HG03039 (cell line): Measurements from ENCODE around the gene POC1B.
"Not testable (repeated sequence)": the region's sequence is repeated elsewhere in the genome, so short reads cannot be mapped to it uniquely, and the experiment has no call there.

ENCODE experiments used
- ATAC-seq: cut with Tn5 transposase; IDR thresholded peaks from one replicate; pipeline ENCODE4 v1.9.1; 2021; ENCODE audit warnings: mild to moderate bottlenecking, moderate library complexity; ENCODE audit not compliant: unreplicated experiment

Gene POC1B

GRCh38 chr12:89468017-89468416 lies 57.8 kb downstream of the POC1B start:
- no peak for ATAC-seq

GRCh38 chr12:89464974-89465592 lies 60.8 kb downstream of the POC1B start:
- ATAC-seq: no peak

- peak; percentile 84 for ATAC-seq
Measured at GRCh38 chr12:89461649-89462612, 63.9 kb downstream of the POC1B start.

- no peak for ATAC-seq
Measured at GRCh38 chr12:89461190-89461589, 64.7 kb downstream of the POC1B start.

GRCh38 chr12:89459279-89459678 lies 66.6 kb downstream of the POC1B start:
- ATAC-seq: not testable (repeated sequence)

GRCh38 chr12:89456565-89456964 lies 69.3 kb downstream of the POC1B start:
- no peak for ATAC-seq

GRCh38 chr12:89454080-89454848 lies 71.6 kb downstream of the POC1B start:
- ATAC-seq: no peak

GRCh38 chr12:89453121-89453978 lies 72.5 kb downstream of the POC1B start:
- ATAC-seq: no peak

GRCh38 chr12:89451841-89452251 lies 74.0 kb downstream of the POC1B start:
- ATAC-seq: no peak

GRCh38 chr12:89450907-89451306 lies 74.9 kb downstream of the POC1B start:
- no peak for ATAC-seq

- no peak for ATAC-seq
Measured at GRCh38 chr12:89448951-89449371, 76.9 kb downstream of the POC1B start.

- ATAC-seq: no peak
Measured at GRCh38 chr12:89448526-89448925, 77.3 kb downstream of the POC1B start.

GRCh38 chr12:89439941-89440340 lies 85.9 kb downstream of the POC1B start:
- ATAC-seq: no peak

GRCh38 chr12:89437231-89437630 lies 88.6 kb downstream of the POC1B start:
- ATAC-seq: no peak

- no peak for ATAC-seq
Measured at GRCh38 chr12:89436062-89436461, 89.8 kb downstream of the POC1B start.

- ATAC-seq: no peak
Measured at GRCh38 chr12:89433634-89434033, 92.2 kb downstream of the POC1B start.

- ATAC-seq: no peak
Measured at GRCh38 chr12:89432396-89432795, 93.5 kb downstream of the POC1B start.

GRCh38 chr12:89429528-89429927 lies 96.3 kb downstream of the POC1B start:
- ATAC-seq: no peak

- ATAC-seq: peak; percentile 94
Measured at GRCh38 chr12:89427508-89428156, 98.2 kb downstream of the POC1B start.

GRCh38 chr12:89424846-89425245 lies 101.0 kb downstream of the POC1B start:
- ATAC-seq: no peak
